Inflammatory macrophage (primary cell): Measurements from ENCODE around the gene ACTR1A.
A peak's percentile ranks its signal among the peaks of the same experiment; 100 is the strongest.
"Not testable (repeated sequence)": the region's sequence is repeated elsewhere in the genome, so short reads cannot be mapped to it uniquely, and the experiment has no call there.

Source experiments
- DNase-seq, 2 donors: peaks; one replicate each; pipeline ENCODE4 v3.0.0-alpha.2; 2020 to 2022

Gene ACTR1A

DNA sequence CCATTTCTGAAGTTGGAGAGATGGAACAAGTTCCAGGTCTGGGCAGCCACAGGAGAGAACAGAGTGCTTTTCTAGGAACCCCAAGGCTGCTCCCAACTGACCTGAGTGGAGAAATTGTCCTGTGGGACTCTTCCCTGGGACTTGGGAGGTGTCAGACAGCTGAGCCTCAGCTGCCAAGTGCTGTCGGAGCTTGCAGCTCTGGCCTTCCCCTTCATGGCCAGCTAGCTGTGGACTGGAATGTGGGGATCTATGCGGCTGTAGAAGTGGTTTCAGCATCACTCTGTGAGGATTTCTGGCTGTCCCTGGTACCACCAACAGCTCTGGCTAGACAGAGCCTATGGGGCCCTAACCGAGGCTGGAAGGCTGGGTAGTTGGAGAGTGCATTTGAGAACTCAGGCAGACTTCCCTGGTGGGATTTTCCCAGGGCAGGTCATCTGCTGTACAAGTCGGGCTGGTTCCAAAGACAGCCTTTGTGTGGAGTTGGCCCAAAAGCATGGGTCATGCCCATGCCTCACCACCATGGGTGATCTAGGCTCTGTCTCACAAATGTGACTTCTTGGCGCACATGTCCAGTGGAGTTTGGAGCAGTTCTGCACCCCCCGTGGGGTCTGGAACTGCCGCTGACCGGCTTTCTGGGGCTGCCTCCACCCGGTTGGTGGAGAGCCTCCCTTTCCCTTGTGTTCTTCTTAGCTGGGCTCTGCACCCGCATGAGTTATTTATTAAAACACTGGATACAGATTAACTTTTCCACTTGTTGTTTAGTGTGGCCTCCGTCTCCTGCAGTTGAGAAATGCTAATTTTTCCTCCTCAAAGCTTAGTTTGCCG, 12.2 kb upstream of the ACTR1A start:
- no peak for DNase-seq

DNA sequence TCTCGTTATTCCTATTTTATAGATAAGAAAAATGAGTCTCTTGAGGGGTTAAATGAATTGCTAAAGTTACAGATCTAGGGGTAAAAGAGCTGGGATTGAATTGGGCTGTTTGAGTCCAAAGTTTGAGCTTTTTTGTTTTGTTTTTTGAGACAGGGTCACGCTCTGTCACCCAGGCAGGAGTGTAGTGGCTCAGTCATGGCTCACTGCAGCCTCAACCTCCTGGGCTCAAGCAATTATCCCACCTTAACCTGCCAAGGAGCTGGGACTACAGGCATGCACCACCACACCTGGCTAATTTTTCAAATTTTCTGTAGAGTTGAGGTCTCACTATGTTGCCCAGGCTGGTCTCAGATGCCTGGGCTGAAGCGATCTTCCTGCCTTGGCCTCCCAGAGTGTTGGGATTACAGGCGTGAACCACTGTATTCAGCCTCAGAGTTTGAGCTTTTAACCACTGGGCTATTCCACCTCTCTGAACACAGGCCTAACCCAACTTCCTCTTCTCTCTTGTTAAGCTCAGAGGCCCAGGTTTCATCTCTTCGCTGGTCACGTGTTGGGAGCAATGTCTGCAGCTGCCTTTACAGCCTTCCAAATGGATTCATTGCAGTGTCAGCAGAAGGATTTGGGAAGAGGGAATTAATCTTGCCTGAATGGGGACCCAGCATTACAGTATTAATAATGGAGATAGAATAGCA, 9.2 kb upstream of the ACTR1A start:
- DNase-seq: peak; percentile 46 to 48

DNA sequence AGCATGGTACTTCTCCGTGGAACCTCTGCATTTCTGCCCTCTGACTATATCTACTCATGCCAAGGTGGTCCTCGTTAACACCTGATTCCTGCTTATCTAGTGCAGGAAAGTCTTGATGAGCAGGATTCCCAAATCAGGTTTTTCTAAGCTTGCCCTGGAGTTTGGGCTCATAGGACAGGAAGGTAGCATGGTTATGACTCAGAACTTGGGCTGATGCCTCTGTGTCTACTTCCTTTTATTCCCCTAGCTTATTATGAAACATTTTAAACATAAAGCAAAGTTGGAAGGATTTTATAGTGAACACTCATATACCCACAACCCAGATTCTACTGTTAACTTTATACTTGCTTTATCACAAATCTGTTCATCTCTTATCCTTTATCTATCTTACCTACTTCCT, 6.9 kb upstream of the ACTR1A start:
- DNase-seq: peak; percentile 78 to 79

DNA sequence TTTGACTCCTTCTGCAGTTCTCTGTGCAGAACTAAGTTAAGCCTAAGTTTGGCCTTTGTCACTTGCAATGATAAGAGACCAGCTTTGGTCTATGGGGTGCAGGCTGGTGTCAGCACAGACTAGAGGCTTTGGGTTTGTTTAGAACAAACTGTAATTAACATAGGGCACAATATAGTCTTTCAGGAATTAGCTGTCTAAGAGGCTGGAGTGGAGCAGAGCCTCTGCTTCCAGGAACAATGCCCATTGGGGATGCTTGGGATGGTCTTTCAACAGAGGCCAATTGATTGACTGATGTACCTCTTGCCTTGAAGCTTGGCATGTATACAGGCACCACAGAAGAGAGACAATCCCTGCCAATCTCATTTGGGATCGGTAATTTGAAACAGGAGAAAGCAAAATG, 6.0 kb upstream of the ACTR1A start:
- no peak for DNase-seq

DNA sequence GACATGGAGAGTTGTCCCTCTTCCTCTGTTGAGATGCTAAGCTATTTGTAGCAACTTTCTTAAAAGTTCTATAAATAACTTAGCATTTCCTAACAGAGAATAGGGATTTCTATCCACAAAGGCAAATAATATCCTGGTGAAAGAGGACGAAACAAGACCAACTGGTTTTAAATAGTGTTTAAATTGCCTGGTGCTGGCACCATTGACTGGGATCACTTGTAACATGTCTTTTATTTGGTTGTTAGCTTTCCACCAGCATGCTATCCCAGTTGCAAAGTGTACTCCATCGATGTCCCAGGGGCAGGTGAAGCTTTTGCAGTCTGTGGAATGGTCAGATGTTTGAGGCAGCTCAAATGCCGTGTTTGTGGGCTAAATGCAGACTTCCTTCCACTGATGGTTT, 5.0 kb upstream of the ACTR1A start:
- no peak for DNase-seq

DNA sequence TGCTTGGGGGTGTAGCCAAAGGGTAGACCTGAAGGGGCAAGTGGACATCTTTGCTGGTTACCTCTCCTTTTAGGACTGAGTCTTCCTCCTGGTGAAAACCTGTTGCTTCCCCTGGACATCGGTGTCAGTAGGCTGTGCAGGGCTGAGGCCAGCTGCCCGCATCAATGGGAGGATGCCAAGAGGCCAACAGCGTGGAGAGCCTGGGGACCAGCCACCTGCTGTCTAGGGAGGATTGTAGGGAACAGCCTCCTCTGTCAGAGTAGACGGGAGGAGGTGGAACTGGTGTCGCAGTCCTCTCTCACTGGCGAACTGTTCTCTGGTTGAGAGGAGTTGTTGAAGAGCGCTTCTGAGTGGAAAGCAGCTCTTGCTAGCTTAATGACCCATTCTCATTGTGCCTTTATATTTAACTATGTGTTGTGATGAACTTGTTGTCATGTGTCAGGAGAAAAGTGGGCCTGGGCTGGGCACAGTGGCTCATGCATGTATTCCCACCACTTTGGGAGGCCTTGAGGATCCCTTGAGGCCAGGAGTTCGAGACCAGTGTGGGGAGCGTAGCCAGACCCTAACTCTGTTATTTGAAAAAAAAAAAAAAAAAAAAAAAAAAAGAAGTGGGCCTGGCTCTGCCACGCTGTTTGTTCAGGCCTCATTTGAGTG, 3.1 kb upstream of the ACTR1A start:
- DNase-seq: no peak

DNA sequence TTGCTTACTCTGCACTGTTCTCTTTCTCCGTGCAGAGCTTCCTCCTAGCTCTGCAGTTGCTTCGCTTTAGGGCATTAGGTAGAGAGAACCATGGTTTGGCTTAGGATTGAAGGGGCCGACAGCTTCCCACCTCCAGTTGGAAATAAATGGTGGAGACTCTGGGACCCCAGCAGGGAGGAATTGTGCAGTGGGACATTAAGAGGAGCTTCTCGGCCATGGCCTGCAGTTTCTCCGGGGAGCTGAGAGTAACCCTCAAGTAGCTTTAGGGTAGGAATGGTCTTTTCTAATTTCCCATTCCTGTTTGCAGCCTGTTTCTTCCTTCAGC, 2.4 kb upstream of the ACTR1A start:
- DNase-seq: peak; percentile 53 to 62

DNA sequence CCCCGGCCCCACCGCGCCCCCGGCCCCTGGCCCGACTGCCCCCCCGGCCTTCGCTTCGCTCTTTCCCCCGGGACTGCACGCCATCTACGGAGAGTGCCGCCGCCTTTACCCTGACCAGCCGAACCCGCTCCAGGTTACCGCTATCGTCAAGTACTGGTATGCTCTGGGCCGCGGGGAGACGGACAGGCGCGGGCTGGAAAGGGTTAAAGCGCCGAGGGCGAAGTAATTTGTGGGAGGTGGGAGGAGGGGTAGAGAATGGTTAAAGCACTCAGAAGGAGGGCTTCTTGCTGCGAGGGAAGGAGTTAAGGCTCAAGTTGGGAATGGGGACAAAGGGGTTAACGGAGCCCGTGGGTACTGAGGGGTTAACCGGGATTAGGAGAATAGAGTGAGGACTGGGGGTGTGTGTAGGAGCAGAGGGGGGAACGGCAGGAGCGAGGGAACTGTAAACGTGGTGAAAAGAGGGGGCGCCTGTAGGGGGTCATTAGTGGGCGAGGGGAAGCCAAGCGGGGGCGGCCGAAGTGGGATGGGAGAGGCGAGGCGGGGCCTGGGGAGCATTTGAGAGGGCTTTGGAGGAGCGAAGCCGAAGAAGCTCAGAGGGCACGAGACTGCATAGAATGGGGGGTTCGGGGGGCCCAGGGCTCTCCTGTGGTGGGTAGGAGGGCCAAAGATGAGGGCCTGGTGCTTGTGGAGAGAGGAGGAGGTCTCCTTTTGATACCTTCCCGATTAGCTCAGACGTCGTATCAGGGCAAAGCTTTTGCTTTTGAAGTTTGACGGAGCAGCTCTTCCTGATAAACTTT, 1.9 kb upstream of the ACTR1A start:
- DNase-seq: no peak

DNA sequence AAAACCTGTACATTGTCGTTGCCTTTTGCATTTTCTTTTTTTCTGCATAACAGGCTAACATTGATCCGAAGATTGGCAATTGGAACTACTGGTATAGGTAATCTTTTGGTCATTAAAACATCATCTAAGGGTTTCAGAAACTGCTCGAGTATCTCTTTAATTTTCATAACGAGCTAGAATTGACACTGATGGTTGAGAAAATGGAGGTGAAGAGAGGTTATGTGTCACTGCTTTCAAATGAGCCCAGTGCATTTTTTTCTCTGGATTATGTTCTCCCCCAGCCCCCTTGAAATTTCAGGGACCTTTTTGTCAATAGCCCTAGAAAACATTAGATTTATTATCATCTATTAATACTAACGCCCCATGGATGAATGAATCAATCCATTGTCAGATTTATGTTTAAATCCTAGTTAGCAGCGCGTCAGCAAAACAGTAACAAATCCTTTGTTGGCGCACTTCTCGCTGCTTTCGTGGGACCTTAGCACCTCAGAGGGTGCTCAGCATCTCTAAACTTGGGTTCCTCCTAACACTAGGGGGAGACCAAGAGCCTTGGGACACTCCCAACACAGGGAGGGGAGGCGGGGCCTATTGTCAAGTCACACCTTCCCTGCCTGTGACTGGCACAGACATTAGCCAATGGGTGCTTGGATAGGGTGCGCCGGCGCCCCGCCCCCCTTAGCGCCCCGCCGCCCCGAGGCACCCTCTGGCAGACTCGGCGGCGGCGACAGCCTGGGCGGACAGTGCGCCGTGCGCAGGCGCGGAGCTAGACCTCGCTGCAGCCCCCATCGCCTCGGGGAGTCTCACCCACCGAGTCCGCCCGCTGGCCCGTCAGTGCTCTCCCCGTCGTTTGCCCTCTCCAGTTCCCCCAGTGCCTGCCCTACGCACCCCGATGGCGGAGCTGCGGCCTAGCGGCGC, 1.0 kb upstream of the ACTR1A start, which contains the start of gene SUFU:
SUFU (plus strand) TSS at position 709 of the 915 bp plus-strand sequence; CDS start at position 890, 181 bp downstream.
- peak; percentile 99 to 100 for DNase-seq

DNA sequence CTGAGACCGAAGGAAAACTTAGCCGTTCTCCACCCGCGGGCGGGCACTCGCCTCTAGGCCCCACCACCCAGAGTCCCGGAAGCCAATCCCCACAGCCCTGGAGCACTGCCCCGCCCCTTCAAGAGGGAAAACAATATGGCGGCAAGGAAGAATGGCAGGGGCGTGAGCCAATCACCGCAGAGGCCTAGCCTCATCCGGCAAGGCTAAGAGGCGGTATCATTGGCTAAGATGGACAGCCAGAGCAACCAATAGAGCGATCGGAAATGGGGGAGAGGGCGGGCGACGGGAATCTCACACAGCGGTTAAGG, 529 bp downstream of the ACTR1A start:
- peak; percentile 99 to 100 for DNase-seq

DNA sequence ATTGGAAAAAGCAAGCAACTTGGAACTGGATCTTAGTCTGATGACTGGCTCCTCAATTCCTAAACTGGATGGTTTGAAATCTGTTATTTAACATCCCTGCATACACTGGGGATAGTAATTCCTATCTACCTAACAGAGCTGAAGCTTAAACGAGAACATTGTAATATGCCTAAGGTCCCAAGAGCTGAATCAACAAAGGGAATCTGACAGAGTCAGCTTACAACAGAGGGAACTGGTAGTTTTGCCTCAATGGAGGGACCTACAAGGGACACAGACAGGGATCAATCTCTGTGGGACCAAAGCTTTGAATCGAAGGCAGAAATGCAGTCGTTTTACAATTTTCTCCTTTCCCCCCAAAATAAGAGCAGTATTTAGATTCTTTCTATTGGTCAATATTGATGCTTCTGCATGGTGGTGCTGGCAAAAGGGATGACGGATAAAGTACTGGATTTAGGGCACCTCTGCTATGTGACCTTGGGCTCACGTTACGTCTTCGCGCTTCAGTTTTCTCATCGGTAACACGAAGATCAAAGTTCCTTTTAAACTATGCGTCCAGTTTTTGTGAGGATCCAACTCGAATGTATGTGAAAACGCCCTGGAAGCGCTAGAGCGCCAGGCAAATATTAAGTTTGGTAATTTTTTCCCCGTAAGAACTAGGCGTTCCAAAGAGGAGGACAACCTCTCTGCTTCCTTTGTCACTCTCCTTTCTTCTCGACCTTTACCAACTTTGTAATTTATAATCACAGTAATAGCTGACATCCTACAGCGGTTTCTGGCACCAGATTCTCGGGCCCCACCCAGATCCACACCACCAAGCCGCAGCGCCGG, 1.1 kb downstream of the ACTR1A start:
- DNase-seq: peak in 1 of 2 donors; percentile 5

DNA sequence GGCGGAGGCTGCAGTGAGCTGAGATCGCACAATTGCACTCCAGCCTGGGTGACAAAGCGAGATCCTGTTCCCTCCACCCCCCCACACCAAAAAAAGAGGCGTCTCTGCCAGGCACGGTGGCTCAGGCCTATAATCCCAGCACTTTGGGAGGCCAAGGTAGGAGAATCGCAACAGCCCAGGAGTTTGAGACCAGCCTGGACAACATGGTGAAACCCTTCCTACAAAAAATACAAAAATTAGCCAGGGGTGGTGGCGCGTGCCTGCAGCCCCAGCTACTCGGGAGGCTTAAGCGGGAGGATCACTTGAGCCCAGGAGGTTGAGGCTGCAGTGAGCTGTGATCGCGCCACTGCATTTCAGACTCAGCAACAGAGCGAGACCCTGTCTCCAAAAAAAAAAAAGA, 1.8 kb downstream of the ACTR1A start:
- not testable (repeated sequence) for DNase-seq

DNA sequence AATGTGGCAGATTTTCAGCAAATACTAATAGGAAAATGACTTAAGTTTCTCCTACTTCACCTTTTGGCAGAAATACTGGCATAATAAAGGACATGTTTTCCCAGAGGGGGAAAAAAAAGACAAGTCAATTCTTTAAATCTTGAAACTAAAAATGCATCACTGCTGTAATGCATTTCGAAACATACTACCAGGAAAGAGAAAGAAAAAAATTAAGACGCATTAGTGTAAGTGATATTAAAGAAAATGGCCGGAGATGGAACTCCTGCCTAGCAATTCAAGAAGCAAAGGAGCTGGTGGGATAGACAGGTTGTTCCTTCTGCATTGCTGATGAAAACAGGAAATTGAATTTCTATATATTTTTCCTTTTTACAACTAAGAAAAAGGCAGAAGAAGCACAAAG, 3.2 kb downstream of the ACTR1A start:
- DNase-seq: peak; percentile 7 to 27

DNA sequence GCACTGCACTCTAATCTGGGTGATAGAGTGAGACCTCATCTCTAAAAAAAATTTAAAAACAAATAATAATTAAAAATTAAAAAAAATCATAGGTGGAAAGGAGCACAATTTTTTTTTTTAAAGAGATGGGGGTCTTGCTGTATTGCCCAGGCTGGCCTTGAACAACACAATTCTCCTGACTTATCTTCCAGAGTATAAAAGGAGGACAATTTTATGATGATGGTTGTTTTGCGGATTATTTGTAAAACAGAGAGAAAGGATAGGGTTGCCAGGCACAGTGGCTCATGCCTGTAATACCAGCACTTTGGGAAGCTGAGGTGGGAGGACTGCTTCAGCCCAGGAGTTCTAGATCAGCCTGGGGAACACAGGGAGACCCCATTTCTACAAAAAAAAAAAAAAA, 5.0 kb downstream of the ACTR1A start:
- DNase-seq: no peak

DNA sequence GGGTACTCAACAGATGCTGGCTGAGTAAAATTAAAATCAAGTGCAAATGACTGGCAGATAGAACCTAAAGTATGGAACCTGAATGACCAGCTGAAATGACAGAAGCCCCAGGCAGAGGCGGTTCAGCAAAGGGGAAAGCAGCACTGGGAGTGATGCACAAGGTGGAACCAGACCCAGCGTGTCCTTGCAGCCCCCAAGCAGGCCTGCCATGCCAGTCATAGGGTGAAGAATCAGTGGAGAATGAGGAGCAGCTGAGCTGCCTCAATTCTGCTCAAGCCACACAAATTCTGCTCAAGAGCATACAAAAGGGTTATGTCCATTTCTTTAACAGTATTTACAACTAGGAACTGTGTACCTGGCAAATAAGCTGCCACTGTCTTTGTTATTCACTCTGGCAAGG, 8.7 kb downstream of the ACTR1A start:
- DNase-seq: no peak

DNA sequence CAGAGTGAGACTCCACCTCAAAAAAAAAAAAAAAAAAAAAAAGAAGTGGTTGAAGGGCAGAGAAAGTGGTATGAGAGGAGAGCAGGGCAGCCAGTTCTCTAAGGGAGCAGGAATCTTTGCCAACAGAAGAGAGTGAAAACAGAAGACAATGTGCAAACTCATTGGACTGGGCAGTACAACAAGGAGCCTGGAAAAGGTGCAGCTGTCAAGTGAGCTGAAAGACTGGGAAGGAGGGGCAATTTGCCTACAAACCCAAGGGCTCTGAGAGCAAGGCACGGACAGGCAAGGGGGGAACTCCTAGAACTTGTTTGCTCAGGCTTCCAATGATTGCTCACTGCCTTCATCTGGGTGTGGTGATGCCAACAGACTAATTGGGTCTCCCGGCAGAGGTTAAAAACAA, 9.5 kb downstream of the ACTR1A start:
- DNase-seq: no peak

DNA sequence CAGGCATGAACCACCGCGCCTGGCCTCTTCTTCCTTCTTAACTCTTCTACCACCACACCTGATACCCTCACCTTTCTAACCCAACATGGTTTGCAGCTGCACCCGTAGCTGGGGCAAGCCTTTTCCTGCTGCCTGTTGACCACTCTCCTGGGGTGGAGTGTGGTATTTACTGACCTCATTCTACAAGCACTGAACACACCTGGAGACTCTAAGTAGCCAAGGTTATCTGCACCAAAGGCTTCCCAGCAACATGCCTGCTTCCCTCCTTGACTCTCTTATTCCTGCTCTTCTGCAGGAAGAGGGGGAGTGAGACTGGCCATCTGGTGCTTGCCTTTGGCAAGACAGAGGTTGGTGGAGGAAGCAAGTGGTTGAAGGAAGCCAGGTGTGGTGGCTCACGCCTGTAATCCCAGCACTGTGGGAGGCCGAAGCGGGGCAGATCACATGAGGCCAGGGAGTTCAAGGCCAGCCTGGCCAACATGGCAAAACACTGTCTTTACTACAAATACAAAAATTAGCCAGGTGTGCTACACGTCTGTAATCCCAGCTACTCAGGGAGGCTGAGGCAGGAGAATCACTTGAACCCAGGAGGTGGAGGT, 10.1 kb downstream of the ACTR1A start:
- no peak for DNase-seq

DNA sequence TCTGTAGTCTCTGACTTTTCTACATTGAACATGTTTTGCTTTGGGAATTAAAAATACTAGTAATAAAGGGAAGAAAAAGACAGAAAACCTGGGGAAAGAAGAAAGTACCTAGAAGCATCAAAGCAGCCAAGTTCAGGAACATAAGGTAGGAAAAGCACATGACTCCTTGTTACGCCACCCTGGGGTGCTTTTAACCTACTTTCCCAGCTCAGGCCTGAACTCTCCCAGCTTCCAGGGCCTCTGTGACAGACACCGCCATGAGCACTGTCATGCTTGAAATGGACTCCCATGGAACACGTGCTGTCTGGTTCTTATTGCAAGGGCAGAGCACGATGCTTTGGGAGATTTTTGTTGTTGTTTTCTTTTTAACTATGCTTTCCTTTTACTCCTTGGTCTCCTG, 11.4 kb downstream of the ACTR1A start:
- no peak for DNase-seq

DNA sequence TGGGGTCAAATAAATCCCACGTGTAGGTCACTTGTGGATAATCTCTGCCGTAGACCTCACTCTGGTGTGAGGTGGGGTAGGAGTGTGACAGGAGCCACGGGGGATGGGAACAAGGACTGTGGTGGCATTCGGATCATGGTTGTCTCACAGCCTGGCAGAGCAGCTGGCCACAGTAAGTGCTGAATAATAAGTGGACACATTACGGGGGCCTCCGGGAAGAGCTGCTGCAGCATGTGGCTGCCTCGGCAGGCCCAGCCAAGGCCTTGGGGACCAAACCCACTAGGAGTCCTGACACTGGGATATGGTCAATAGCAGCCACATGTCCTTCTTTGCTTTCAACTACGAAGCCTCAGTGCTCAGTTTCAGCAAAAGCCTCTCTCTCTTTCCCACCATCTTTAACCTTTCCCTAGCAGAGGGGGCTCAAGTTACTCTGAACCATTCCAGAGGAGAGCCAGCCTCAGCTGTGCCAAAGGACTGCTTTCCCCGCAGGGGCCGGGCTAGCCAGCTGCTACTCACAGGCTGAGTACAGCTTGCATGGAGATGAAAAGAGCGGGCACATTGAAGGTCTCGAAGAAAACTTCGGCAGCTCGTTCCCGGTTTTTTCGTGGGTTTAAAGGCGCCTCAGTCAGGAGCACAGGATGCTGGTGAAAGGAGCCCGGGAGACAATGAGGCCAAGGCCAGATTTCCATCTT, 17.3 kb downstream of the ACTR1A start:
- no peak for DNase-seq

DNA sequence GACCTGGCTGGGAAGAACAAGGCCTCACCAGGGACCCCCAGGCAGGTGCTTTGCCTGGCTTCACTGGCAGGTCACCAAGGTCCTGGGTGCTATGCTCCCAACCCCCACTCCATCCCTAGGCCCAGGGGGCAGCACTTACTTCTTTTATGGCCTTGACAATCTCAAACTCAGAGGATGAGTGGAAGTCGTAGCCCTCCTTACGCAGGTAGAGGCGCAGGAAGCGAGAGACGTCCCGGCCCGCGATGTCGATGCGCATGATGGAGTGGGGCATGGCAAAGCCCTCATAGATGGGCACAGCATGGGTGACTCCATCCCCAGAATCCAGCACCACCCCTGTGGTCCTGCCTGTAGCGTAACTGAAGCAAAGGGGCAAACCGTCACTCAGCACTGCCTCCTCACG, 18.5 kb downstream of the ACTR1A start:
- no peak for DNase-seq
